Measurements from ENCODE around the gene AJAP1.

DNA sequence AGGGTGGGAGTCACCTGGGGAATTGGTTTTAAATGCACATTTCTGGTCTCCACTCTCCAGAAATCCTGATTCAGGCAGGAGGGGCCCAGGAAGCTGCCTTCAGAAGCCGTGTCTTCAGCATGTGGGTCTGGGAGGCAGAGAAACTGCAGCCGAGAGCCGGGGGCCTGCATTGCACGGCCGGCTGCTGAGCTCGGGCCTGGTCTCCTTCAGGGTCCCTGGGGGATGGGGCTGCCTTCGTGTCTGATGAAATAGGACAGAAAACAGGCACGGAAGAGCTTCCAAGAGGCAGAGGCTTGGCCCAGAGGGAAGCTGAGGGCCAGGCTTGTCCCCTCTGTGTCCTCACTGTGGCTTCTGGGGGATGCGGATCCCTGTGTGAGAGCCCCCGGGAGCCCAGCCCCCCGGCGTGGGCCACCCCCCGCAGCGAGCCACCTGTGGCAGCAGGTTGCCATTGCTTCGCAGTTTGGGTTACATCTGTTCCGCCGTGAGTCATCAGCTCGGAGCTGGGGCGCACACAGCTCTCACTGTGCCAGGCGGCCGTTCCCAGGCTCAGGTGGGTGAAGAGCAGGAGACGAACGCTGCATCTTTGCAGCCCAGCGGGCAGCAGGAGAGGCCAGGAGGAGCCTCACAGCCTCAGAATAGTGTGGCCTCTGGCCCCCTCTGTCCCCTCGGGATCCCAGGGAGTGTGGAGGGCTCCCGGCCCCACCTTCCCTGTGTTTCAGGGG is 72.4 kb downstream of the AJAP1 start:
- TF ChIP-seq, protein P1, sequence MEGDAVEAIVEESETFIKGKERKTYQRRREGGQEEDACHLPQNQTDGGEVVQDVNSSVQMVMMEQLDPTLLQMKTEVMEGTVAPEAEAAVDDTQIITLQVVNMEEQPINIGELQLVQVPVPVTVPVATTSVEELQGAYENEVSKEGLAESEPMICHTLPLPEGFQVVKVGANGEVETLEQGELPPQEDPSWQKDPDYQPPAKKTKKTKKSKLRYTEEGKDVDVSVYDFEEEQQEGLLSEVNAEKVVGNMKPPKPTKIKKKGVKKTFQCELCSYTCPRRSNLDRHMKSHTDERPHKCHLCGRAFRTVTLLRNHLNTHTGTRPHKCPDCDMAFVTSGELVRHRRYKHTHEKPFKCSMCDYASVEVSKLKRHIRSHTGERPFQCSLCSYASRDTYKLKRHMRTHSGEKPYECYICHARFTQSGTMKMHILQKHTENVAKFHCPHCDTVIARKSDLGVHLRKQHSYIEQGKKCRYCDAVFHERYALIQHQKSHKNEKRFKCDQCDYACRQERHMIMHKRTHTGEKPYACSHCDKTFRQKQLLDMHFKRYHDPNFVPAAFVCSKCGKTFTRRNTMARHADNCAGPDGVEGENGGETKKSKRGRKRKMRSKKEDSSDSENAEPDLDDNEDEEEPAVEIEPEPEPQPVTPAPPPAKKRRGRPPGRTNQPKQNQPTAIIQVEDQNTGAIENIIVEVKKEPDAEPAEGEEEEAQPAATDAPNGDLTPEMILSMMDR (IDR thresholded peaks at IDR 0.05), result no peak
- no peak for TF ChIP-seq POLR2A (IDR thresholded peaks at IDR 0.05)
